B cell (primary cell): ENCODE data around the gene HOXC4.

Experiments
- EZH2 ChIP-seq: IDR thresholded peaks from 2 replicates; pipeline ENCODE4 v1.6.1; 2012; ENCODE audit warnings: borderline replicate concordance, low read depth, mild to moderate bottlenecking, moderate library complexity, low read length; ENCODE audit not compliant: insufficient read depth, poor library complexity, severe bottlenecking
- TF ChIP-seq, protein P1 (sequence below): fragments of 200-600 bp; IDR thresholded peaks from one replicate; pipeline ENCODE4 v1.8.0; 2022; ENCODE audit warnings: antibody characterized with exemption, mild to moderate bottlenecking

DNA sequence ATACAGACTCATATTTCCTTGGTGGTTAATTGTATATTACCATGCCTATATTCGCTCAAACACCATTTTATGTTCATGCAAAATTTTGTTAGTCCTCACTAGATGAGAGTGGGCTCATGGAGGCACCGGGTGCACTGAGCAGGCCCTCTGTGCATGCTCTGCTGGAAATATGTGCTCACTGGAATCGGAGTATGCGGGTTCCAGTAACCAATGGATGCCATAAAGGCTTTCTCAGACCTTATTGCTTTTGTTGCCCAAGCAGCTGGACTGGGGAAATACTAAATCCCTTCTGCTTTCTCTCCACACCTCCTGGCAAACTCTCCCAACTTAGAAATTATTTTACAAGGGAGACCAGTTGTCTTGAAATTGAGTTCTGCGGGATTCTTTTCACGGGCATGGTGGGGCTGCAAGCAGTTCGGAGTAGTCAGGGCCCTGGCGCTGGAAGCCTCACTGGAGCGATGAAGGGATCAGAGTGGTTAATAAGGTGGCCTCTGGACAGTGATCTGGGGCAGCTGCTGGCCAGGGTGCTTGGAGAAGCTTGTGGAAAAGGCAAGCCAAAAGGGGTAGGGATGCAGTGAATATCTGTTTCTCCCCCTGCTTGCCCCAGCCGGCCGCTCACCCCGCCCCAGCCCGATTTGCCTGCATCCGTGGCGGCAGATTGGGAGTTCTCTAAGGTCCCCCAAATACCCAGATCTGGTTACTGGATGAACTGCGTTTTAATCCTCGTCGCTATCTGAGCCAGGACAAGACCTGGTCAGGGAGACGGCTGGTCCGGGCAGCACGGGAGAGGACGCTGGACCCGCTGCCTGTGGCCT lies 32.8 kb upstream of the HOXC4 start:
- TF ChIP-seq, protein P1, sequence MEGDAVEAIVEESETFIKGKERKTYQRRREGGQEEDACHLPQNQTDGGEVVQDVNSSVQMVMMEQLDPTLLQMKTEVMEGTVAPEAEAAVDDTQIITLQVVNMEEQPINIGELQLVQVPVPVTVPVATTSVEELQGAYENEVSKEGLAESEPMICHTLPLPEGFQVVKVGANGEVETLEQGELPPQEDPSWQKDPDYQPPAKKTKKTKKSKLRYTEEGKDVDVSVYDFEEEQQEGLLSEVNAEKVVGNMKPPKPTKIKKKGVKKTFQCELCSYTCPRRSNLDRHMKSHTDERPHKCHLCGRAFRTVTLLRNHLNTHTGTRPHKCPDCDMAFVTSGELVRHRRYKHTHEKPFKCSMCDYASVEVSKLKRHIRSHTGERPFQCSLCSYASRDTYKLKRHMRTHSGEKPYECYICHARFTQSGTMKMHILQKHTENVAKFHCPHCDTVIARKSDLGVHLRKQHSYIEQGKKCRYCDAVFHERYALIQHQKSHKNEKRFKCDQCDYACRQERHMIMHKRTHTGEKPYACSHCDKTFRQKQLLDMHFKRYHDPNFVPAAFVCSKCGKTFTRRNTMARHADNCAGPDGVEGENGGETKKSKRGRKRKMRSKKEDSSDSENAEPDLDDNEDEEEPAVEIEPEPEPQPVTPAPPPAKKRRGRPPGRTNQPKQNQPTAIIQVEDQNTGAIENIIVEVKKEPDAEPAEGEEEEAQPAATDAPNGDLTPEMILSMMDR, result no peak
- no peak for TF ChIP-seq EZH2
